Pulmonary artery endothelial cell (primary cell): ENCODE results near the gene RASL10A. TPM values are rescaled to one million over a fixed set of nuclear protein-coding genes. Genes with fewer than 3 reads are reported as not detected.

ENCODE experiments used
- DNase-seq: peaks from one replicate; pipeline ENCODE4 v3.0.0-alpha.2; 2011; ENCODE audit warnings: low read depth, low spot score
- total RNA-seq: library from RNA; depleted of rRNA; stranded (reverse); fragments of >200 nt; gene quantifications from 2 replicates; pipeline ENCODE4 v1.2.3, GENCODE V29; 2014

Gene RASL10A
- total RNA-seq, 1 donor from 2014 or later, result 0.73 TPM

DNA sequence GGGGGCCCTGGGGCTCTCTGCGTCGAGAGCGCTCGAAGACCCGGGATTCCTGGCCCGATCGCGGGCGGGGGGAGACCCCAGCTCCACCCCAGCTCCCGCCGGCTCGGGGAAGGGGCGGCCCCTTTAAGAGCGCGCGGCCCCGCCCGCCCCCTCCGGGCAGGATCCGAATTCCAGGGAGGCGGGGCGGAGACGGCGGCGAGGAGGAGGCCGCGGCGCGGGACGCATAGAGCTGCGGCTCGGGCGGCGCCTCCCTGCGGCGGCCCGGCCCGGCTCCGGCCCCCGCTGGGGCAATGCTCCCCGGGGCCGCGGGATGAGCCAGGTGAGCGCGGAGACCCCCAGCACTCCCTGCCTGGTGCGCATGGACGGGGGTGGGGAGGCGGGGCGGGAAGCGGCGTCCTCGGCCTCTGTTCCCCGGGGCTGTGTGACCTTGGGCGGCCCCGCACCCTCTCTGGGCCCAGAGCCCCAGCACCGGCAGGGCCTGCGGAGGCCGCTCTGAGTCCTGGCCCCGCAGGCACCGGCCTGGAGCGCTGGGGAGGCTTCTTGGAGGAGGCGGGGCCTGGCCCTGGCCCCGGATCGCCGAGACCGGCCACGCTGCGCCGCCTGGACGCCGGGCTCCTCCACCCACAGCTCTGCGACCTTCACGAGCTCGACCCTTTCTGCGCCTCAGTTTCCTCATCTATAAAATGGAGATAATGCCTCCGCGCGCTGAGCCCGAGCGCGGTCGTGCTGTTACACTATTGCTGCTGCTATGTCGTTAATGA, 8.5 kb downstream of the RASL10A start:
- no peak for DNase-seq

DNA sequence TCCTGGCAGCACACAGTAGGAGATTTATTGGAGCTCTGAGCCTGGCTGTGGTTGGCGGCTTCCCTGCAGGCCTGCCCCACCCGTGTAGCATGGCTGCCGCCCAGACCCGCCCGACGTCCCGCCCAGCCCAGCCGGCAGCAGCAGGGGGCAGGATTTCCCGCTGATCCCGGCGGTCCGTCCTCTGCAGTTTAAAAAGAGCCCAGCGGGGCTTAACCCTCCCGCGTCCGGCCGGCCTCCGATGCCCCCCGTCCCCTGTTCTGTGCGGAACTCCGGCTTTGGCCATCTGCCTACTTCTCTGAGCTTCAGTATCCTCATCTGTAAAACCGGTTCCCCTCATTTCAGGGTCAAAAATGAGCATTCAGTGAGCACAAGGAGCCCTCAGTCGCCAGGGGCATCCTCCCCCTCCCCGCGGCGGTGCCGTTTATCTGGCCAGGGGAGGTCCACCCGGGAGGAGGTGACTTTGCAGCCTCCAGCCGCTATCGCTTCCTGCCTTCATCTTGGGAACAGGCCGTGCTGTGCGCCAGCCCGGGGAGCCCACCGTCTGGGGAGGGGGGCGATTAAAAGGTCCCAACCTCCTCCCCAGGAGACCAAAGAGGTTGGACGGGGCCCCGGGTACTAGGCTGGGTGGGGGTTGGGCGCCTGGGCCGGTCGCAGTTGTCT, 9.2 kb downstream of the RASL10A start, which contains the start of gene GAS2L1:
Gene GAS2L1, plus strand, starts transcription at position 476 of the 660 bp plus-strand sequence. CDS start 1,456 bp downstream, outside the sequence.
- DNase-seq, result no peak

GRCh38 chr22:29305836-29306174, 9.7 kb downstream of the RASL10A start:
- no peak for DNase-seq

DNA sequence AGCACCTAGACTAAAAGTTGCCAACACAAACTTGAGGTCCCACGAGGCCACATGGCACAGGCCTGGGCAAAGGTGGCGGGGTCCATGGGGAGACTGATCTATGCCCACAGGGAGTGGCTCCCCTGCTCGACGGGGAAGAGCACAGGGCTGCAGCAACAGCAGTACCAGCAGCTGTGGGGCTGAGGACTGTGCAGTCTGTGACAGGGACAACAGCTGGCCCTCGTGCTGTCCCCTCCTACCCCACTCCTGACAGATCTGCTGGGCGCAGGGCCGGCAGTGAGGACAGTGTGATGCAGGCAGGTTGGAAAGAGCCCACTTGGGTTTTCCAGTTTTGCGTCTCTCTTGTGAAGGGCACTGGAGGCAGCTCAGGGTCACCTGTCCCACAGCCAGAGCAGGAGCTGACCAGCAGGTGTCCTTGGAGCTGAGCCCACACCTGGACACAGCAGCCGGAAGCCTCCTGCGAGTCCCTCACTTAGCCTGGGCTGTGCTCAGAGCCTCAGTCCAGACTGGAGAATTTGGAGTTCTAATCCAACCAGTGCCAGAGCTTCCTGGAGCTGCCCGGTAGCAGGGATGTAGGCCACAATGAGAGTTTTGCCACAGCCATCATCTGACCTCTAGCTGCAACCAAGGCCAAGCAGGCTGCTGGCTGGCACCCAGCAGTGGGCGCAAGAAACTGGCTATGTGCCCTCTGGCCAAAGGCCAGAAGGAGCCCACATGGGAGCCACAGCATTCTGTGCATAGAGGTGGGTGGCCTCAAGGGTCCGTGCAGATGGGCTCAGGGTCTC, 12.6 kb downstream of the RASL10A start:
- DNase-seq, result no peak

GRCh38 chr22:29302402-29302680, 13.2 kb downstream of the RASL10A start:
- DNase-seq, result no peak

GRCh38 chr22:29301716-29302401, 13.6 kb downstream of the RASL10A start:
- DNase-seq, result no peak

- no peak for DNase-seq
Measured at GRCh38 chr22:29300807-29301601, 14.5 kb downstream of the RASL10A start.

DNA sequence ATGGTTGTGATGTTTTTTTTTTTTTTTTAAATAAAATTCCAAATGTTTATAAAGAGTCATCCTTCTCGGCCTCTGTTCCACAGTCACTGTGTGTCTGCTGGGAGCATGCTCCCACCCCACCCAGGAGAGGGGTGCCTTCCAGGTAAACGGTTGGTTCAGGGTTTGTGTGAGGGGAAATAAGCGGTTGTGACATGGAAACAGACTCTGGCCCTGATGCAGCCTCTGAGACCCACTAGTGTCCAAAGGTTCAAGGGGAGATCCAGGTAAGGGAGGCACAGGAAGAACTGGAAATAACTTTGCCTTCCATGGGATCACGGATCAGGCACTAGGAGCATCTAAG, 15.1 kb downstream of the RASL10A start:
- no peak for DNase-seq

DNA sequence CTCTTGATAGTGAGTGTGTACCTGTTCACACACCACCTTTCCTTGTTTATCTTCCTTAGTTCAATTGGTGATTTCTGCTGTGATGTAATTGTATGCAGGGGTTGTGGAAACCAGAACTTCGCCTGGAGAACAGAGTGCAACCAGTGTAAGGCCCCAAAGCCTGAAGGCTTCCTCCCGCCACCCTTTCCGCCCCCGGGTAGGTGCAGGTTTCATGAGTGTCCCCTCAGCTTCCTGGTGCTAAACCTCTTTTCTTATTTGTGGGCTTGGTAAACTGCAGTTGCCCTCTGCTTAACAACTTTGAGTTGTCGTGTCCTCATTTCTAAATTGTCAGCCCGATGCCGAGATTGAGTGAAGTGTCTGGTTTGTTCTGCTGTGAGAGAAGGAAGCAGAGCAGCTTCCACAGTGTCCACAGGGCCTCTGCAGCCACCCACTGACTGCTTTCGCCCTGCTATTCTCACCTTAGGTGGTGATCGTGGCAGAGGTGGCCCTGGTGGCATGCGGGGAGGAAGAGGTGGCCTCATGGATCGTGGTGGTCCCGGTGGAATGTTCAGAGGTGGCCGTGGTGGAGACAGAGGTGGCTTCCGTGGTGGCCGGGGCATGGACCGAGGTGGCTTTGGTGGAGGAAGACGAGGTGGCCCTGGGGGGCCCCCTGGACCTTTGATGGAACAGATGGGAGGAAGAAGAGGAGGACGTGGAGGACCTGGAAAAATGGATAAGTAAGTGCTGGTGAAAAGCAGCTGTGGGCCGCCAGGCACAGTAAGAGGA, 16.2 kb downstream of the RASL10A start:
- no peak for DNase-seq

DNA sequence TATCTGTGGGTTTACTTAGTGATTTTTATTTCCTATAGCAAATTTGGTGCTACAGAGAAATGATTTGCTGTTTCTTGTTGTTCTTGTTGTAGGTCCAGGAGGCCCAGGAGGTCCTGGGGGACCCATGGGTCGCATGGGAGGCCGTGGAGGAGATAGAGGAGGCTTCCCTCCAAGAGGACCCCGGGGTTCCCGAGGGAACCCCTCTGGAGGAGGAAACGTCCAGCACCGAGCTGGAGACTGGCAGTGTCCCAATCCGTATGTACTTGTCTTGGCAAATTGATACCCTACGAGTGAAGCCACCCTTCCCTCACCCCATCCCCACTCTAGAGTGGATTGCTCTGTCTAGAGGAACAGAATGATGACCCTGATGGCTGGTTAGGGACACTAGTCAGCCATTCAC, 16.9 kb downstream of the RASL10A start:
- no peak for DNase-seq

DNA sequence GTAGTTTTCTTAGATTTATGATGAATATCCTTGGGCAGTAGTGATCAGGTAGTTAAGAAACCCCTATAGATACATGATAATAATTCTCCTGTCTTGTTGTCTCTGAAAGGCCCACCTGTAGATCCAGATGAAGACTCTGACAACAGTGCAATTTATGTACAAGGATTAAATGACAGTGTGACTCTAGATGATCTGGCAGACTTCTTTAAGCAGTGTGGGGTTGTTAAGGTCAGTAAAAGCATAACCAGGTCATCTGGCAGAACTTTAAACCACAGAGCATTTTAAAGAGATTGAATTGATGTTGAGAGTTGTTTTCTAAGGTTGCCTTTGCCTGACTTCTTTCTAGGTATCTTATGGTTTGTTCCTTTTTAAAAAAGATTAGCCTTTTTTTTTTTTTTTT, 23.1 kb downstream of the RASL10A start:
- DNase-seq, result no peak

- DNase-seq, result no peak
Measured at GRCh38 chr22:29291215-29291614, 24.3 kb downstream of the RASL10A start.

DNA sequence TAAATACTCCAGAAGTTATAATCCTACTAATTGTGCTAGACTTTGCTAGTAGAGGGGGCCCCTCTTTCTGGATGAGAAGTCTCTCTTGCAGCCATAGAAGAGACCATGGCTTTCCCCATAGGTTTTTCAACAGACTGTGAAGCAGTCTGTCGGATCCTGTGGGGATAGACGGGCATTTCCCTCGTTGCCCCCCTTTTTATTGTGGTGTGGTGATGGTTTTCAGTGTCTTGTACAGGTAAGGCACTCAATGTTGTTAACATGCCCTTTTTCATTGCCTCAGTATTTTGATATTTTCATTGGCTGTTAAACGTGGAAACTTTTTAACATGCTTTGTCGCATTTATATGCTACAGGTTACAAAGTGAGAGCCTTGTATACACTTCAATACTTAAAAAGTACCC, 25.4 kb downstream of the RASL10A start:
- no peak for DNase-seq

- no peak for DNase-seq
Measured at GRCh38 chr22:29288837-29289236, 26.7 kb downstream of the RASL10A start.

GRCh38 chr22:29284196-29284595, 31.3 kb downstream of the RASL10A start:
- DNase-seq, result no peak

- DNase-seq, result no peak
Measured at GRCh38 chr22:29277927-29278326, 37.6 kb downstream of the RASL10A start.

- DNase-seq, result no peak
Measured at GRCh38 chr22:29275819-29276565, 39.5 kb downstream of the RASL10A start.

- DNase-seq, result no peak
Measured at GRCh38 chr22:29275167-29275566, 40.3 kb downstream of the RASL10A start.

GRCh38 chr22:29272624-29273023, 42.9 kb downstream of the RASL10A start:
- DNase-seq, result no peak
